Loucy (cell line): ENCODE measurements around the gene KANSL1.

ENCODE experiments used
- EZH2phosphoT487 ChIP-seq: fragments of 200-600 bp; IDR thresholded peaks from 2 replicates; pipeline ENCODE4 v1.6.1; 2018; ENCODE audit warnings: antibody characterized with exemption, mild to moderate bottlenecking, moderate library complexity, borderline replicate concordance
- TF ChIP-seq, protein P1 (sequence below): fragments of 200-600 bp; sonication (generic); conservative IDR thresholded peaks from 2 replicates; pipeline ENCODE4 v1.5.1; 2014; ENCODE audit warnings: mild to moderate bottlenecking, antibody characterized with exemption, low read length

DNA sequence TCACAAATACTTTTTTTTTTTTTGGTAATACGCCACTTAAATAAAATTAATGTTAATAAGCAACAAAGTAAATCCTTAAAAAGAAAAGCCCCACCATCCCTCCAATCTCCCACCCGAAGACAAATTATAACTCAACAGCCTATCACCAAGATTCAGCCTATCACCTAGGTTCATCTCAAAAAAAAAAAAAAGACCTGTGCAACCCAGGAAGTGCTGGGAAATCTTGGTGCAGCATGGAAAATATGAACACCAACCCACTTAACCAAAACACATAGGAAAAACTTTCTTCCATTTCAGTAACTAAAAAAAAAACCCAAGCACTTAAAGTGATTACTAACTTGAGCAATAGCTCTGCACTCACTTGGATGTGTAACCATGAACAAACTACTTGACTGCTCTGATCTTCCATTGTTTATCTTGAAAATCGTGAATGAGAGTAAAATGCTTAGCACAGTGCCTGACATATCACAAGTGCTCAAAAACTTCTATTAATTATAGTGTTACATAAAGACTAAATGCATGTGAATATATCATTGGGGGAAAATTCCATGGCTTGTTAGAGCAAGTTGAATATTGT is 103.8 kb downstream of the KANSL1 start:
- TF ChIP-seq, protein P1, sequence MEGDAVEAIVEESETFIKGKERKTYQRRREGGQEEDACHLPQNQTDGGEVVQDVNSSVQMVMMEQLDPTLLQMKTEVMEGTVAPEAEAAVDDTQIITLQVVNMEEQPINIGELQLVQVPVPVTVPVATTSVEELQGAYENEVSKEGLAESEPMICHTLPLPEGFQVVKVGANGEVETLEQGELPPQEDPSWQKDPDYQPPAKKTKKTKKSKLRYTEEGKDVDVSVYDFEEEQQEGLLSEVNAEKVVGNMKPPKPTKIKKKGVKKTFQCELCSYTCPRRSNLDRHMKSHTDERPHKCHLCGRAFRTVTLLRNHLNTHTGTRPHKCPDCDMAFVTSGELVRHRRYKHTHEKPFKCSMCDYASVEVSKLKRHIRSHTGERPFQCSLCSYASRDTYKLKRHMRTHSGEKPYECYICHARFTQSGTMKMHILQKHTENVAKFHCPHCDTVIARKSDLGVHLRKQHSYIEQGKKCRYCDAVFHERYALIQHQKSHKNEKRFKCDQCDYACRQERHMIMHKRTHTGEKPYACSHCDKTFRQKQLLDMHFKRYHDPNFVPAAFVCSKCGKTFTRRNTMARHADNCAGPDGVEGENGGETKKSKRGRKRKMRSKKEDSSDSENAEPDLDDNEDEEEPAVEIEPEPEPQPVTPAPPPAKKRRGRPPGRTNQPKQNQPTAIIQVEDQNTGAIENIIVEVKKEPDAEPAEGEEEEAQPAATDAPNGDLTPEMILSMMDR: no peak
- no peak for TF ChIP-seq EZH2phosphoT487
